Suprapubic skin (tissue), 4 donors: ENCODE results near the gene GGA1. TPM values are rescaled to one million over a fixed set of nuclear protein-coding genes. Genes with fewer than 3 reads are reported as not detected.
A peak's percentile ranks its signal among the peaks of the same experiment; 100 is the strongest.

Experiments used
- DNase-seq, 2 donors: peaks; one replicate each; pipeline ENCODE4 v3.0.0-alpha.2; 2019; ENCODE audit warnings: low spot score in 2 of 2
- H3K27ac ChIP-seq: fragments of 200-600 bp; sonication (generic); one replicate; pipeline ENCODE4 v1.5.1; 2019
- H3K27me3 ChIP-seq: fragments of 200-600 bp; sonication (generic); one replicate; pipeline ENCODE4 v1.5.1; 2019
- H3K36me3 ChIP-seq: fragments of 200-600 bp; sonication (generic); one replicate; pipeline ENCODE4 v1.5.1; 2019
- H3K4me1 ChIP-seq: fragments of 200-600 bp; sonication (generic); one replicate; pipeline ENCODE4 v1.5.1; 2019
- H3K4me3 ChIP-seq: fragments of 200-600 bp; sonication (generic); one replicate; pipeline ENCODE4 v1.5.1; 2019; ENCODE audit warnings: mild to moderate bottlenecking
- H3K9me3 ChIP-seq: fragments of 200-600 bp; sonication (generic); one replicate; pipeline ENCODE4 v1.5.1; 2019
- EP300 ChIP-seq: sonication (generic); formaldehyde crosslinking; IDR thresholded peaks from one replicate; pipeline ENCODE4 v1.6.1; 2017; ENCODE audit warnings: antibody characterized with exemption
- POLR2A ChIP-seq, 2 donors: fragments of 450-650 bp; IDR thresholded peaks; one replicate each; pipeline ENCODE4 v1.6.1; 2017; ENCODE audit warnings: antibody characterized with exemption in 2 of 2, mild to moderate bottlenecking in 2 of 2, moderate library complexity in 2 of 2
- POLR2AphosphoS5 ChIP-seq, 3 donors: sonication (generic); formaldehyde crosslinking; IDR thresholded peaks; one replicate each; pipeline ENCODE4 v1.6.1; 2017; ENCODE audit warnings: antibody characterized with exemption in 3 of 3
- WGBS: methylation state at CpG from one replicate; pipeline ENCODE4 v1.1.5; 2018; 5-methylcytosine and 5-hydroxymethylcytosine counted together
- total RNA-seq, 4 donors: library from RNA; depleted of rRNA; stranded (reverse); fragments of >200 nt; gene quantifications; one replicate each; pipeline ENCODE4 v1.1.0, GENCODE V29; 2016
- TF ChIP-seq, protein P1 (sequence below), 2 donors: fragments of 200-600 bp in 1 of 2; fragments of 450-650 bp in 1 of 2; sonication (generic) in 1 of 2; IDR thresholded peaks; one replicate each; pipeline ENCODE4 v1.5.1; 2016 to 2019; ENCODE audit warnings: antibody characterized with exemption in 2 of 2, mild to moderate bottlenecking in 1 of 2, moderate library complexity in 1 of 2

Gene GGA1
- total RNA-seq, 4 donors from 2014 or later = 52.8 to 124 (median 65.3) TPM

DNA sequence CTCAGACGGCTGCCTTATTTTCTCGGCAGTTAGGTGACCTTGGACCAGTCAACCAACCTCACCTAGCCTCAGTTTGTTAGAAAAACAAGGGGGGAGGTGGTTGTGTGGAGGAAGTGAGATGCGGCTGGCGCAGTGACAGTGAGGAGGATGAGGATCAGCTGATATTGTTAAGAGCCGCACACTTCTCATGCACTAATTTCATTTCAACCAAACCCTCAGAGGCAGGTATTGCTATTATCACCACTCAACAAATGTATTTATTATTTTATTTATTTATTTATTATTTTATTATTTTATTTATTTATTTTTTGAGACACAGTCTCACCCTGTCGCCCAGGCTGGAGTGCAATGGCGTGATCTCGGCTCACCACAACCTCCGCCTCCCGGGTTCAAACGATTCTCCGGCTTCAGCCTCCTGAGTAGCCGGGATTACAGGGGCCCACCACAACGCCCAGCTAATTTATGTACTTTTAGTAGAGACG, 68.9 kb downstream of the GGA1 start:
- H3K9me3 ChIP-seq = no peaks in the 10 kb centered on the region
- H3K27ac ChIP-seq = no peak overlapping the region
- peak overlapping the region; percentile 52 for H3K4me3 ChIP-seq
- 52% methylated on average over 15 of the region's 15 CpGs for WGBS
- TF ChIP-seq EP300 = no peak
- TF ChIP-seq POLR2A (IDR thresholded peaks at IDR 0.05) = no peak
- TF ChIP-seq, protein P1, sequence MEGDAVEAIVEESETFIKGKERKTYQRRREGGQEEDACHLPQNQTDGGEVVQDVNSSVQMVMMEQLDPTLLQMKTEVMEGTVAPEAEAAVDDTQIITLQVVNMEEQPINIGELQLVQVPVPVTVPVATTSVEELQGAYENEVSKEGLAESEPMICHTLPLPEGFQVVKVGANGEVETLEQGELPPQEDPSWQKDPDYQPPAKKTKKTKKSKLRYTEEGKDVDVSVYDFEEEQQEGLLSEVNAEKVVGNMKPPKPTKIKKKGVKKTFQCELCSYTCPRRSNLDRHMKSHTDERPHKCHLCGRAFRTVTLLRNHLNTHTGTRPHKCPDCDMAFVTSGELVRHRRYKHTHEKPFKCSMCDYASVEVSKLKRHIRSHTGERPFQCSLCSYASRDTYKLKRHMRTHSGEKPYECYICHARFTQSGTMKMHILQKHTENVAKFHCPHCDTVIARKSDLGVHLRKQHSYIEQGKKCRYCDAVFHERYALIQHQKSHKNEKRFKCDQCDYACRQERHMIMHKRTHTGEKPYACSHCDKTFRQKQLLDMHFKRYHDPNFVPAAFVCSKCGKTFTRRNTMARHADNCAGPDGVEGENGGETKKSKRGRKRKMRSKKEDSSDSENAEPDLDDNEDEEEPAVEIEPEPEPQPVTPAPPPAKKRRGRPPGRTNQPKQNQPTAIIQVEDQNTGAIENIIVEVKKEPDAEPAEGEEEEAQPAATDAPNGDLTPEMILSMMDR (IDR thresholded peaks at IDR 0.05) = no peak
- no peak for TF ChIP-seq POLR2AphosphoS5 (IDR thresholded peaks at IDR 0.05)
- DNase-seq = no peak
- no peaks in the 10 kb centered on the region for H3K27me3 ChIP-seq
- H3K4me1 ChIP-seq = peaks cover 71% of the 10 kb centered on the region
- H3K36me3 ChIP-seq = peaks cover 4% of the 10 kb centered on the region

DNA sequence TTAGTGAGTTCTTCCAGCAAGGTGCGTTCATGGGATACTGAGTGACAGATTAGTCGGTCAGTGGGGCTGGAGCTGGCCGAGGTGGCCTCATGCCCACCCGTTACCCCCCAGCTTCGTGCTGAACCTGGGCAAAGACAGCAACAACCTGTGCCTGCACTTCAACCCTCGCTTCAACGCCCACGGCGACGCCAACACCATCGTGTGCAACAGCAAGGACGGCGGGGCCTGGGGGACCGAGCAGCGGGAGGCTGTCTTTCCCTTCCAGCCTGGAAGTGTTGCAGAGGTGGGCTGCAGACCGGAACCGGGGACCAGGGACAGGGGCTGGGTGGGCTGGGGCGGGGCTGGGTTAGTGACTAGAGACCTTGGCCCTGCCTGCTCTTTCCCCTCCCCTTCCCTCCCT, 69.7 kb downstream of the GGA1 start:
- 80% methylated on average over 6 of the region's 18 CpGs for WGBS
- peaks cover 4% of the 10 kb centered on the region for H3K36me3 ChIP-seq
- DNase-seq = no peak
- no peaks in the 10 kb centered on the region for H3K27me3 ChIP-seq
- H3K4me3 ChIP-seq = no peak overlapping the region
- TF ChIP-seq POLR2AphosphoS5 (IDR thresholded peaks at IDR 0.05) = no peak
- no peak for TF ChIP-seq EP300
- TF ChIP-seq, protein P1 (IDR thresholded peaks at IDR 0.05) = no peak
- H3K4me1 ChIP-seq = peaks cover 62% of the 10 kb centered on the region
- no peak overlapping the region for H3K27ac ChIP-seq
- no peaks in the 10 kb centered on the region for H3K9me3 ChIP-seq

DNA sequence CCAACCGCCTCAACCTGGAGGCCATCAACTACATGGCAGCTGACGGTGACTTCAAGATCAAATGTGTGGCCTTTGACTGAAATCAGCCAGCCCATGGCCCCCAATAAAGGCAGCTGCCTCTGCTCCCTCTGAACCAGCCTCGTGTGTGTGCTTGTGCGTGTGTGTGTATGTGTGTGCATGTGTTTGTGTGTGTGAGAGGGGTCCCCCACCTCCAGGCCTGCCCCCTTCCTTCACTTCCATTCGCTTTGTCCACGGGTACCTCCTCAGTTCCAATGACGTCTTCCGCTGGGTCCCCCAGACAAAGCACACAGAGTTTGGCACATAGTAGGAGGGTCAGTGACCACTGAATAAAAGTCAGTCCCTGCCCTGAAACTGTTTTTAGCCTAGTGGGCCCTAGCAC, 71.0 kb downstream of the GGA1 start:
- no peak overlapping the region for H3K27ac ChIP-seq
- no peak for DNase-seq
- H3K9me3 ChIP-seq = no peaks in the 10 kb centered on the region
- H3K4me1 ChIP-seq = peaks cover 51% of the 10 kb centered on the region
- no peaks in the 10 kb centered on the region for H3K27me3 ChIP-seq
- TF ChIP-seq EP300 (no peak), POLR2A (IDR thresholded peaks at IDR 0.05) (no peak), POLR2AphosphoS5 (IDR thresholded peaks at IDR 0.05) (no peak)
- TF ChIP-seq, protein P1 (IDR thresholded peaks at IDR 0.05) = no peak
- peaks cover 4% of the 10 kb centered on the region for H3K36me3 ChIP-seq
- no peak overlapping the region for H3K4me3 ChIP-seq
- WGBS = 91% methylated on average over 8 of the region's 8 CpGs

DNA sequence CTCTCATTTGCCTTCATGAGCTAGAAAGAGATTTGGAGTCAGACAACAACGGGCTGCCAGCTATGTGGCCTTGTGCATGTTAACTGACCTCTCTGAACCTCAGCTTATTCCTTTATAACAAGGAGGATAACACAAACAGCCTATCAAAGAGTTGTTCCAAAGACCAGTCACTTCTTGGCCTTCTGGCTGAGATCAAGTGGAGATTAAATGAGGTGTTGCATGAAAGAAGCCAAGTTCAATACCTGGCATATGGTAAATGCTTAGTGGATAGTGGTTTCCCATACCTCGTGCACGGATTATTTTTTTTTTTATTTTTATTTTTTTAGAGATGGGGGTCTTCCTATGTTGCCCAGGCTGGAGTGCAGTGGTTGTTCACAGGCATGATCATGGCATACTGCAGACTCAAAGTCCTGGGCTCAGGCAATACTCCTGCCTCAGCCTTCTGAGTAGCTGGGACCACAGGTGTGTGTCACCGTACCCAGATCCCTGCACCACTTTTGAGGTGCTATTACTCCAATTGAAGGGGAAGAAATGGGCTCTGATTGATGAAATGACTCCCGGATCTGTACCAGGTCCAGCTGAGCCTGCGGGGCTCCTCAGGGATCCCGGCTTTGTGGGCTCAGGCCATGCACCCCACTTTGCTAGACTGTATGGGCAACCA, 71.7 kb downstream of the GGA1 start:
- Histone ChIP-seq H3K36me3 (peaks cover 4% of the 10 kb centered on the region), H3K9me3 (no peaks in the 10 kb centered on the region), H3K27me3 (no peaks in the 10 kb centered on the region), H3K27ac (no peak overlapping the region), H3K4me3 (no peak overlapping the region), H3K4me1 (peaks cover 46% of the 10 kb centered on the region)
- 77% methylated on average over 6 of the region's 7 CpGs for WGBS
- TF ChIP-seq EP300 (no peak), POLR2AphosphoS5 (IDR thresholded peaks at IDR 0.05) (no peak), POLR2A (IDR thresholded peaks at IDR 0.05) (no peak)
- TF ChIP-seq, protein P1 (IDR thresholded peaks at IDR 0.05) = no peak
- DNase-seq = no peak

DNA sequence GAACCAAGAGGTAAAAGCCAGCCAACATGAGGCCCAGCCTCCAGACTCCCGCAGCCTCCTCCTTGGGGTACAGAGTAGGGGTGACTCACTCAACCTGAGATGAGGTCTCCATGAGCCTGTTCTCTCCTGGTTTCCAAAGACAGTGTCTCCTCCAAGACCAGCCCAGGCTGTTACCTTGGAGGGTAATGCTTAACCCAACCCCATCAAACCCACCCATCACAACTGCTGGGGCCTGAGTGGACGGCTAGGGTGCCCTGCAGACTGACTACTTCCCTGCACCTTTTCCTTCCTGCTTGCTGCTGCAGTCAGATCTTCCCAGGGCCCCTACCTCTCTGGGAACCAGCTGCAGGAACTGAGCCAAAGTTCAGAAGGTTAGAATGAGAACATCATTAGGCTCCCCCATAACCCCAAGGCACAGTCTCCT, 72.4 kb downstream of the GGA1 start:
- TF ChIP-seq POLR2AphosphoS5 (IDR thresholded peaks at IDR 0.05) (no peak), EP300 (no peak), POLR2A (IDR thresholded peaks at IDR 0.05) (no peak)
- TF ChIP-seq, protein P1 (IDR thresholded peaks at IDR 0.05) = no peak
- Histone ChIP-seq H3K4me1 (peaks cover 46% of the 10 kb centered on the region), H3K27me3 (no peaks in the 10 kb centered on the region), H3K4me3 (no peak overlapping the region), H3K9me3 (no peaks in the 10 kb centered on the region), H3K27ac (no peak overlapping the region), H3K36me3 (peaks cover 4% of the 10 kb centered on the region)
- DNase-seq = no peak
- WGBS = 80% methylated on average over 1 of the region's 2 CpGs
